ENCODE results near the gene AGAP3.

The AGAP3 gene

GRCh38 chr7:151177310-151177709 lies 91.0 kb downstream of the AGAP3 start:
- H3K27ac ChIP-seq, result no peak overlapping the region
- peak; percentile 49 for DNase-seq (ENCODE audit: low spot score)
- no peak overlapping the region for H3K4me3 ChIP-seq
- no peak for TF ChIP-seq CTCF (IDR thresholded peaks at IDR 0.05)

- Histone ChIP-seq H3K4me3 (no peak overlapping the region), H3K27ac (no peak overlapping the region)
- no peak for TF ChIP-seq CTCF (IDR thresholded peaks at IDR 0.05)
- DNase-seq (ENCODE audit: low spot score), result no peak
Observed at GRCh38 chr7:151178236-151178635, 92.0 kb downstream of the AGAP3 start.

- no peak for TF ChIP-seq CTCF (IDR thresholded peaks at IDR 0.05)
- Histone ChIP-seq H3K4me3 (no peak overlapping the region), H3K27ac (no peak overlapping the region)
- DNase-seq (ENCODE audit: low spot score), result no peak
Observed at GRCh38 chr7:151178831-151179230, 92.6 kb downstream of the AGAP3 start.

- Histone ChIP-seq H3K27ac (no peak overlapping the region), H3K4me3 (no peak overlapping the region)
- DNase-seq (ENCODE audit: low spot score), result peak; percentile 40
- no peak for TF ChIP-seq CTCF (IDR thresholded peaks at IDR 0.05)
Observed at GRCh38 chr7:151179287-151179860, 93.1 kb downstream of the AGAP3 start.

GRCh38 chr7:151179946-151180345 lies 93.7 kb downstream of the AGAP3 start:
- no peak overlapping the region for H3K27ac ChIP-seq
- no peak for TF ChIP-seq CTCF (IDR thresholded peaks at IDR 0.05)
- peak; percentile 49 for DNase-seq (ENCODE audit: low spot score)
- H3K4me3 ChIP-seq, result no peak overlapping the region

GRCh38 chr7:151181011-151181431 lies 94.7 kb downstream of the AGAP3 start:
- TF ChIP-seq CTCF (IDR thresholded peaks at IDR 0.05), result no peak
- H3K4me3 ChIP-seq, result no peak overlapping the region
- no peak overlapping the region for H3K27ac ChIP-seq
- peak; percentile 38 for DNase-seq (ENCODE audit: low spot score)

- no peak overlapping the region for H3K4me3 ChIP-seq
- no peak overlapping the region for H3K27ac ChIP-seq
- no peak for DNase-seq (ENCODE audit: low spot score)
Observed at GRCh38 chr7:151185762-151186639, 99.7 kb downstream of the AGAP3 start.

More at GRCh38 chr7:151185762-151186639, 99.7 kb downstream of the AGAP3 start:
- no peak for TF ChIP-seq CTCF (IDR thresholded peaks at IDR 0.05)

Data from coronary artery (tissue), 2 donors.